ENCODE data around the gene ARSK. TPM values are rescaled to one million over a fixed set of nuclear protein-coding genes. Genes with fewer than 3 reads are reported as not detected.

Gene ARSK
- total and polyA plus RNA-seq, 2 of the 13 experiments (the other 11 are each of a cell fraction or from before 2014, with no cell fraction given): 7.9 TPM

GRCh38 chr5:95646569-95647431 lies 91.9 kb downstream of the ARSK start, which contains the start of gene RFESD (continued):
- TF ChIP-seq PRDM10 (CRISPR knock-in tag; IDR thresholded peaks at IDR 0.05; ENCODE audit: low read depth) (peak; percentile 77; the same call in 1 of the 2 replicates), ZNF776 (CRISPR knock-in tag; IDR thresholded peaks at IDR 0.05) (no peak), ZNF317 (CRISPR knock-in tag; IDR thresholded peaks at IDR 0.05) (peak; percentile 37; the same call in 1 of the 2 replicates), SMAD3 (CRISPR knock-in tag; IDR thresholded peaks at IDR 0.05) (peak; percentile 25; the same call in 1 of the 2 replicates), JUNB (CRISPR knock-in tag; IDR thresholded peaks at IDR 0.05; ENCODE audit: borderline replicate concordance) (no peak), ZNF280B (CRISPR knock-in tag; IDR thresholded peaks at IDR 0.05; ENCODE audit: borderline replicate concordance) (peak; percentile 16; the same call in 1 of the 2 replicates), DRAP1 (CRISPR knock-in tag; IDR thresholded peaks at IDR 0.05) (peak; percentile 87), AKAP8 (CRISPR knock-in tag; IDR thresholded peaks at IDR 0.05) (peak; percentile 75; the same call in 1 of the 2 replicates), ZNF619 (CRISPR knock-in tag; IDR thresholded peaks at IDR 0.05) (no peak), EP300 (IDR thresholded peaks at IDR 0.05; ENCODE audit: low read depth in 2 of 2, low read length in 2 of 2) (peak; percentile 18 to 53; a peak in 2 of 4 replicates), EP300 (CRISPR knock-in tag; IDR thresholded peaks at IDR 0.05; ENCODE audit: borderline replicate concordance) (peak; percentile 33; the same call in 1 of the 2 replicates), ZNF124 (CRISPR knock-in tag; IDR thresholded peaks at IDR 0.05) (no peak), KAT2B (IDR thresholded peaks at IDR 0.05; ENCODE audit: borderline replicate concordance, low read depth, low read length) (no peak), SIN3A (IDR thresholded peaks at IDR 0.05; ENCODE audit: borderline replicate concordance, low read depth, low read length) (peak; percentile 49; the same call in 1 of the 2 replicates), IRF9 (CRISPR knock-in tag; IDR thresholded peaks at IDR 0.05; ENCODE audit: borderline replicate concordance) (peak; percentile 84; the same call in 1 of the 2 replicates), NR2C2 (CRISPR knock-in tag; IDR thresholded peaks at IDR 0.05; ENCODE audit: borderline replicate concordance) (no peak), KLF11 (CRISPR knock-in tag; IDR thresholded peaks at IDR 0.05) (0 out of 2 replicates have a peak, but pooled peaks have one; percentile 83), HES4 (CRISPR knock-in tag; IDR thresholded peaks at IDR 0.05; ENCODE audit: borderline replicate concordance) (peak; percentile 75; the same call in 1 of the 2 replicates), HOXA9 (CRISPR knock-in tag; IDR thresholded peaks at IDR 0.05; ENCODE audit: borderline replicate concordance) (no peak; the same call in 1 of the 2 replicates), TBX3 (IDR thresholded peaks at IDR 0.05; ENCODE audit: borderline replicate concordance) (0 out of 2 replicates have a peak, but pooled peaks have one; percentile 42), NFE2 (CRISPR knock-in tag; IDR thresholded peaks at IDR 0.05) (no peak), ZNF496 (CRISPR knock-in tag; IDR thresholded peaks at IDR 0.05; ENCODE audit: insufficient replicate concordance) (no peak)

Measured in HepG2 (cell line).